PC-3 (cell line): Measurements from ENCODE around the gene TAGAP. TPM values are rescaled to one million over a fixed set of nuclear protein-coding genes. Genes with fewer than 3 reads are reported as not detected.

Experiments used
- ATAC-seq: fragments of 200-7000 bp; cut with Tn5 transposase; 2 replicates; pipeline ENCODE4 v1.9.1; 2020; ENCODE audit warnings: mild to moderate bottlenecking, moderate library complexity
- BruUV-seq: library from RNA; stranded (reverse); fragments of 400-500 nt; replicated peaks from 2 replicates; lab custom pipeline; 2021; lab: Mats Ljungman, UMichigan
- CTCF ChIA-PET: fragments of 300-600 bp; sonication (Branson Sonifier 250); formaldehyde crosslinking; loops from one replicate; lab custom pipeline; 2022; ENCODE audit warnings: antibody characterized with exemption; lab: Charles Lee
- POLR2A ChIA-PET: fragments of 300-600 bp; sonication (Branson Sonifier 250); formaldehyde crosslinking; loops from one replicate; lab custom pipeline; 2022; ENCODE audit warnings: antibody characterized with exemption; ENCODE audit not compliant: unreplicated experiment; lab: Charles Lee
- DNase-seq: peaks from one replicate; pipeline ENCODE4 v3.0.0-alpha.2; 2015
- H2AFZ ChIP-seq: fragments of 300-600 bp; sonication (generic); 2 replicates; pipeline ENCODE4 v1.6.0; 2016; ENCODE audit warnings: antibody characterized with exemption, low read length
- H3F3A ChIP-seq: fragments of 300-600 bp; sonication (generic); one replicate; pipeline ENCODE4 v1.6.0; 2017; ENCODE audit warnings: antibody characterized with exemption, low read length, control low read depth, mild to moderate bottlenecking; ENCODE audit not compliant: unreplicated experiment
- H3K27ac ChIP-seq: fragments of 300-600 bp; sonication (generic); 2 replicates; pipeline ENCODE4 v1.5.1; 2016; ENCODE audit warnings: mild to moderate bottlenecking, low read length
- H3K27me3 ChIP-seq: fragments of 300-600 bp; sonication (generic); 2 replicates; pipeline ENCODE4 v1.6.1; 2016; ENCODE audit warnings: low read length, mixed read lengths
- H3K36me3 ChIP-seq: fragments of 300-600 bp; sonication (generic); 2 replicates; pipeline ENCODE4 v1.6.1; 2016; ENCODE audit warnings: low read depth, mixed run types, low read length, mixed read lengths
- H3K4me1 ChIP-seq: fragments of 300-600 bp; sonication (generic); 2 replicates; pipeline ENCODE4 v1.5.1; 2016; ENCODE audit warnings: low read length; ENCODE audit not compliant: insufficient read depth
- H3K4me2 ChIP-seq: fragments of 300-600 bp; sonication (generic); 2 replicates; pipeline ENCODE4 v1.6.0; 2016; ENCODE audit warnings: low read length
- H3K4me3 ChIP-seq: fragments of 300-600 bp; sonication (generic); 2 replicates; pipeline ENCODE4 v1.5.1; 2016; ENCODE audit warnings: mild to moderate bottlenecking, low read length, mixed read lengths
- H3K79me2 ChIP-seq: fragments of 300-600 bp; sonication (generic); 2 replicates; pipeline ENCODE4 v1.6.1; 2017; ENCODE audit warnings: low read length, mixed read lengths
- H3K9ac ChIP-seq: fragments of 300-600 bp; sonication (generic); 2 replicates; pipeline ENCODE4 v1.6.0; 2016; ENCODE audit warnings: mild to moderate bottlenecking, low read length
- H3K9me2 ChIP-seq: fragments of 300-600 bp; sonication (generic); replicated peaks from 2 replicates; pipeline ENCODE4 v1.6.1; 2016; ENCODE audit warnings: mixed run types, low read length, mixed read lengths
- H3K9me3 ChIP-seq: fragments of 300-600 bp; sonication (generic); 2 replicates; pipeline ENCODE4 v1.6.1; 2016; ENCODE audit warnings: low read length, mixed read lengths
- H4K20me1 ChIP-seq: fragments of 300-600 bp; sonication (generic); 2 replicates; pipeline ENCODE4 v1.6.1; 2016; ENCODE audit warnings: low read length, mixed read lengths
- EZH2 ChIP-seq: fragments of 300-600 bp; sonication (generic); IDR thresholded peaks from one replicate; pipeline ENCODE4 v1.6.1; 2017; ENCODE audit warnings: antibody characterized with exemption, mild to moderate bottlenecking, low read length; ENCODE audit not compliant: unreplicated experiment
- EZH2phosphoT487 ChIP-seq: fragments of 300-600 bp; sonication (generic); IDR thresholded peaks from 2 replicates; pipeline ENCODE4 v1.6.1; 2018; ENCODE audit warnings: mild to moderate bottlenecking, antibody characterized with exemption, low read length, borderline replicate concordance
- intact Hi-C: fragments of 100-400 bp; cut with micrococcal nuclease; formaldehyde crosslinking; loops from 2 replicates; pipeline ENCODE4 v1.9.0; 2023
- total RNA-seq: library from RNA; depleted of rRNA; stranded (reverse); fragments of >200 nt; gene quantifications from 2 replicates; pipeline ENCODE4 v1.2.3, GENCODE V29; 2014
- TF ChIP-seq, protein P1 (sequence below): fragments of 300-600 bp; sonication (generic); conservative IDR thresholded peaks from 2 replicates; pipeline ENCODE4 v1.5.1; 2017; ENCODE audit warnings: antibody characterized with exemption, low read depth, mild to moderate bottlenecking, low read length

Gene TAGAP
- total RNA-seq, 1 experiment from 2014 or later = not detected

GRCh38 chr6:159082039-159082815, 37.4 kb upstream of the TAGAP start:
- intact Hi-C loops = no loop called here
- no peak for DNase-seq
- no peaks in the 10 kb centered on the region for H3F3A ChIP-seq
- no peak overlapping the region for H3K9ac ChIP-seq
- no peak overlapping the region for H3K4me2 ChIP-seq
- ATAC-seq = no peak
- POLR2A ChIA-PET = no interaction called here
- no peak overlapping the region for H3K27ac ChIP-seq
- BruUV-seq = no TSS peak
- no peak overlapping the region for H3K4me3 ChIP-seq
- no peaks in the 10 kb centered on the region for H3K9me3 ChIP-seq
- H3K79me2 ChIP-seq = no peaks in the 10 kb centered on the region
- peaks cover 33% of the 10 kb centered on the region for H3K27me3 ChIP-seq
- H3K36me3 ChIP-seq = no peaks in the 10 kb centered on the region
- no peaks in the 10 kb centered on the region for H3K4me1 ChIP-seq
- TF ChIP-seq EZH2 = no peak
- TF ChIP-seq, protein P1, sequence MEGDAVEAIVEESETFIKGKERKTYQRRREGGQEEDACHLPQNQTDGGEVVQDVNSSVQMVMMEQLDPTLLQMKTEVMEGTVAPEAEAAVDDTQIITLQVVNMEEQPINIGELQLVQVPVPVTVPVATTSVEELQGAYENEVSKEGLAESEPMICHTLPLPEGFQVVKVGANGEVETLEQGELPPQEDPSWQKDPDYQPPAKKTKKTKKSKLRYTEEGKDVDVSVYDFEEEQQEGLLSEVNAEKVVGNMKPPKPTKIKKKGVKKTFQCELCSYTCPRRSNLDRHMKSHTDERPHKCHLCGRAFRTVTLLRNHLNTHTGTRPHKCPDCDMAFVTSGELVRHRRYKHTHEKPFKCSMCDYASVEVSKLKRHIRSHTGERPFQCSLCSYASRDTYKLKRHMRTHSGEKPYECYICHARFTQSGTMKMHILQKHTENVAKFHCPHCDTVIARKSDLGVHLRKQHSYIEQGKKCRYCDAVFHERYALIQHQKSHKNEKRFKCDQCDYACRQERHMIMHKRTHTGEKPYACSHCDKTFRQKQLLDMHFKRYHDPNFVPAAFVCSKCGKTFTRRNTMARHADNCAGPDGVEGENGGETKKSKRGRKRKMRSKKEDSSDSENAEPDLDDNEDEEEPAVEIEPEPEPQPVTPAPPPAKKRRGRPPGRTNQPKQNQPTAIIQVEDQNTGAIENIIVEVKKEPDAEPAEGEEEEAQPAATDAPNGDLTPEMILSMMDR = no peak
- no peak for TF ChIP-seq EZH2phosphoT487
- H2AFZ ChIP-seq = no peak overlapping the region
- CTCF ChIA-PET = no interaction called here
- H3K9me2 ChIP-seq = no peaks in the 10 kb centered on the region
- no peaks in the 10 kb centered on the region for H4K20me1 ChIP-seq

- Histone ChIP-seq H3K4me3 (no peak overlapping the region), H4K20me1 (no peaks in the 10 kb centered on the region), H3K36me3 (no peaks in the 10 kb centered on the region), H3K9ac (no peak overlapping the region), H3K27me3 (peaks cover 34% of the 10 kb centered on the region), H3K9me3 (no peaks in the 10 kb centered on the region), H3K4me2 (no peak overlapping the region), H3K27ac (no peak overlapping the region), H3F3A (no peaks in the 10 kb centered on the region), H2AFZ (no peak overlapping the region), H3K9me2 (no peaks in the 10 kb centered on the region), H3K79me2 (no peaks in the 10 kb centered on the region), H3K4me1 (no peaks in the 10 kb centered on the region)
- intact Hi-C loops = no loop called here
- ATAC-seq (no peak), DNase-seq (no peak)
- POLR2A ChIA-PET = no interaction called here
- CTCF ChIA-PET = no interaction called here
- TF ChIP-seq EZH2phosphoT487 = no peak
- TF ChIP-seq, protein P1 = no peak
- no TSS peak for BruUV-seq
These were observed 35.6 kb upstream of the TAGAP start for GRCh38 chr6:159080217-159080976.

- Histone ChIP-seq H3K4me3 (no peak overlapping the region), H3K4me2 (no peak overlapping the region), H3K9me2 (no peaks in the 10 kb centered on the region), H3F3A (no peaks in the 10 kb centered on the region), H3K9me3 (no peaks in the 10 kb centered on the region), H4K20me1 (no peaks in the 10 kb centered on the region), H3K36me3 (no peaks in the 10 kb centered on the region), H3K27me3 (peaks cover 35% of the 10 kb centered on the region), H2AFZ (no peak overlapping the region), H3K27ac (no peak overlapping the region), H3K9ac (no peak overlapping the region), H3K4me1 (no peaks in the 10 kb centered on the region), H3K79me2 (no peaks in the 10 kb centered on the region)
- DNase-seq = no peak
- intact Hi-C loops = no loop called here
- no TSS peak for BruUV-seq
- ChIA-PET POLR2A (no interaction called here), CTCF (no interaction called here)
- no peak for ATAC-seq
- no peak for TF ChIP-seq EZH2
These were observed 34.6 kb upstream of the TAGAP start for GRCh38 chr6:159079367-159079766.
